ENCODE measurements around the gene PLCL1. TPM values are rescaled to one million over a fixed set of nuclear protein-coding genes. Genes with fewer than 3 reads are reported as not detected.

The PLCL1 gene
- polyA plus RNA-seq, 1 of the 3 experiments (the other 2 are of a cell fraction), result 7.7 TPM

- TF ChIP-seq NRF1 (IDR thresholded peaks at IDR 0.05; ENCODE audit: low read depth, low read length), result no peak
- TF ChIP-seq MAX (IDR thresholded peaks at IDR 0.05; ENCODE audit: low read depth), result no peak
- no peak for TF ChIP-seq USF1 (IDR thresholded peaks at IDR 0.05; ENCODE audit: borderline replicate concordance, low read depth)
- TF ChIP-seq FOSL2 (IDR thresholded peaks at IDR 0.05; ENCODE audit: borderline replicate concordance, low read depth), result no peak
- no peak for TF ChIP-seq RCOR1 (IDR thresholded peaks at IDR 0.05; ENCODE audit: low read length)
- Histone ChIP-seq H3K4me3 (ENCODE audit: low read depth in 2 of 2, low read length in 1 of 2) (no peak overlapping the region), H3K9ac (no peak overlapping the region), H3K4me2 (no peak overlapping the region), H3K27me3 (ENCODE audit: insufficient read depth) (no peaks in the 10 kb centered on the region), H3F3A (replicated peaks; ENCODE audit: insufficient read depth) (peaks cover 15% of the 10 kb centered on the region), H3K9me2 (no peaks in the 10 kb centered on the region), H2AFZ (ENCODE audit: low read depth) (no peak overlapping the region), H4K20me1 (ENCODE audit: insufficient read depth) (peaks cover 5% of the 10 kb centered on the region; the same call in 1 of the 2 replicates), H3K9me3 (no peaks in the 10 kb centered on the region), H3K27ac (ENCODE audit: low read depth in 2 of 2, low read length in 1 of 2) (no peak overlapping the region), H3K4me1 (ENCODE audit: control insufficient read depth in 1 of 2, insufficient read depth in 2 of 2, low read depth in 1 of 2, low read length in 1 of 2) (peaks cover 2 to 14% of the 10 kb centered on the region in 2 experiments; a peak in 2 of 4 replicates), H3K79me2 (ENCODE audit: insufficient read depth) (0 out of 2 replicates have a peak, but pooled peaks cover 5% of the 10 kb centered on the region), H3K36me3 (replicated peaks in 1 of 2; ENCODE audit: control insufficient read depth in 1 of 2, insufficient read depth in 2 of 2, low read length in 1 of 2) (no peaks in the 10 kb centered on the region)
- DNase-seq, result no peak
- WGBS (ENCODE audit: low lambda C conversion rate), result 81% methylated on average over 2 of the region's 2 CpGs
- POLR2A ChIA-PET, result no interaction called here
- CTCF ChIA-PET, result no interaction called here
These were observed 236.4 kb downstream of the PLCL1 start for GRCh38 chr2:198040835-198041234.

GRCh38 chr2:198042189-198042588, 237.8 kb downstream of the PLCL1 start:
- Histone ChIP-seq H3K4me3 (ENCODE audit: low read depth in 2 of 2, low read length in 1 of 2) (no peak overlapping the region), H2AFZ (ENCODE audit: low read depth) (no peak overlapping the region), H3K4me2 (no peak overlapping the region), H3K9me3 (no peaks in the 10 kb centered on the region), H3K27me3 (ENCODE audit: insufficient read depth) (no peaks in the 10 kb centered on the region), H3K9me2 (no peaks in the 10 kb centered on the region), H3K9ac (no peak overlapping the region), H3K36me3 (replicated peaks in 1 of 2; ENCODE audit: control insufficient read depth in 1 of 2, insufficient read depth in 2 of 2, low read length in 1 of 2) (no peaks in the 10 kb centered on the region), H3K27ac (ENCODE audit: low read depth in 2 of 2, low read length in 1 of 2) (no peak overlapping the region), H3K4me1 (ENCODE audit: control insufficient read depth in 1 of 2, insufficient read depth in 2 of 2, low read depth in 1 of 2, low read length in 1 of 2) (peaks cover 2 to 14% of the 10 kb centered on the region in 2 experiments; a peak in 2 of 4 replicates), H4K20me1 (ENCODE audit: insufficient read depth) (peaks cover 5% of the 10 kb centered on the region; the same call in 1 of the 2 replicates), H3F3A (replicated peaks; ENCODE audit: insufficient read depth) (peaks cover 15% of the 10 kb centered on the region), H3K79me2 (ENCODE audit: insufficient read depth) (0 out of 2 replicates have a peak, but pooled peaks cover 5% of the 10 kb centered on the region)
- ChIA-PET CTCF (no interaction called here), POLR2A (no interaction called here)
- TF ChIP-seq SMC3 (IDR thresholded peaks at IDR 0.05; ENCODE audit: low read depth, low read length), result no peak
- TF ChIP-seq TAF1 (IDR thresholded peaks at IDR 0.05; ENCODE audit: borderline replicate concordance, low read depth, low read length), result no peak
- no peak for TF ChIP-seq FOXJ3 (CRISPR knock-in tag; IDR thresholded peaks at IDR 0.05)
- no peak for TF ChIP-seq GABPA (IDR thresholded peaks at IDR 0.05; ENCODE audit: low read depth)
- no peak for TF ChIP-seq POLR2AphosphoS5 (IDR thresholded peaks at IDR 0.05; ENCODE audit: low read depth, low read length)
- no peak for TF ChIP-seq USF2 (IDR thresholded peaks at IDR 0.05; ENCODE audit: borderline replicate concordance, low read depth, low read length)
- no peak for TF ChIP-seq NFIC (IDR thresholded peaks at IDR 0.05; ENCODE audit: borderline replicate concordance)
- TF ChIP-seq RFX5 (IDR thresholded peaks at IDR 0.05; ENCODE audit: low read length), result no peak
- no peak for TF ChIP-seq ZBTB33 (IDR thresholded peaks at IDR 0.05; ENCODE audit: borderline replicate concordance, low read depth)
- TF ChIP-seq RAD21 (IDR thresholded peaks at IDR 0.05; ENCODE audit: low read length), result no peak
- no peak for TF ChIP-seq MEF2A (IDR thresholded peaks at IDR 0.05; ENCODE audit: borderline replicate concordance, low read depth)
- no peak for TF ChIP-seq JUND (IDR thresholded peaks at IDR 0.05)
- TF ChIP-seq TEAD4 (IDR thresholded peaks at IDR 0.05; ENCODE audit: borderline replicate concordance, insufficient read depth), result no peak
- 44% methylated on average over 1 of the region's 1 CpG for WGBS (ENCODE audit: low lambda C conversion rate)
- DNase-seq, result no peak

Data from SK-N-SH (cell line).